CD14-positive monocyte (primary cell): ENCODE results near the gene LRRC52. TPM values are rescaled to one million over a fixed set of nuclear protein-coding genes. Genes with fewer than 3 reads are reported as not detected.
A peak's percentile ranks its signal among the peaks of the same experiment; 100 is the strongest.

Experiments used
- DNase-seq, 3 donors: peaks; one replicate each; pipeline ENCODE4 v3.0.0-alpha.2; 2011 to 2022
- H2AFZ ChIP-seq: 2 replicates; pipeline ENCODE4 v1.6.0; 2012; ENCODE audit warnings: mild to moderate bottlenecking, low read depth, low read length, inconsistent platforms; ENCODE audit not compliant: insufficient read depth, poor library complexity, severe bottlenecking
- H3K27ac ChIP-seq, 2 donors: 1 replicate in 1 of 2; 2 replicates in 1 of 2; pipeline ENCODE4 v1.5.1; 2012 to 2013; ENCODE audit warnings: low read length in 2 of 2, control low read depth in 1 of 2, inconsistent platforms in 1 of 2, low read depth in 1 of 2, mild to moderate bottlenecking in 1 of 2
- H3K27me3 ChIP-seq, 2 donors: one replicate each; pipeline versions ENCODE4 v1.6.0 to v1.6.1; 2011 to 2013; ENCODE audit warnings: low read length in 2 of 2; ENCODE audit not compliant: control insufficient read depth in 2 of 2, insufficient read depth in 2 of 2
- H3K36me3 ChIP-seq, 2 donors: replicated peaks in 1 of 2; 1 replicate in 1 of 2; 2 replicates in 1 of 2; pipeline versions ENCODE4 v1.5.1 to v1.6.1; 2012 to 2013; ENCODE audit warnings: low read length in 2 of 2, control low read depth in 1 of 2, inconsistent platforms in 1 of 2, mild to moderate bottlenecking in 1 of 2; ENCODE audit not compliant: insufficient read depth in 2 of 2, control insufficient read depth in 1 of 2
- H3K4me1 ChIP-seq, 2 donors: 1 replicate in 1 of 2; 2 replicates in 1 of 2; pipeline versions ENCODE4 v1.5.1 to v1.6.1; 2012 to 2013; ENCODE audit warnings: low read length in 2 of 2, control low read depth in 1 of 2, inconsistent platforms in 1 of 2, mild to moderate bottlenecking in 1 of 2, moderate library complexity in 1 of 2; ENCODE audit not compliant: insufficient read depth in 2 of 2, control insufficient read depth in 1 of 2
- H3K4me2 ChIP-seq: replicated peaks from 2 replicates; pipeline ENCODE3; 2012; ENCODE audit warnings: low read length, moderate library complexity, mild to moderate bottlenecking; ENCODE audit not compliant: poor library complexity, severe bottlenecking; ENCODE audit errors: extremely low read depth
- H3K4me3 ChIP-seq, 3 experiments: fragments of 200-600 bp in 1 of 3; sonication (generic) in 1 of 3; replicated peaks in 1 of 3; 1 replicate in 2 of 3; 2 replicates in 1 of 3; pipeline ENCODE4 v1.5.1; 2011 to 2013; ENCODE audit warnings: low read length in 3 of 3, mild to moderate bottlenecking in 3 of 3, control low read depth in 2 of 3, low read depth in 2 of 3, inconsistent platforms in 1 of 3, moderate library complexity in 1 of 3
- H3K79me2 ChIP-seq: 2 replicates; pipeline ENCODE4 v1.6.0; 2012; ENCODE audit warnings: mild to moderate bottlenecking, control low read depth, inconsistent platforms, low read length, moderate library complexity; ENCODE audit not compliant: insufficient read depth
- H3K9ac ChIP-seq: 2 replicates; pipeline ENCODE4 v1.6.0; 2017; ENCODE audit warnings: low read length, mild to moderate bottlenecking; ENCODE audit not compliant: insufficient read depth, poor library complexity, severe bottlenecking
- H3K9me3 ChIP-seq, 2 donors: replicated peaks in 1 of 2; 1 replicate in 1 of 2; 2 replicates in 1 of 2; pipeline versions ENCODE4 v1.5.1 to v1.6.1; 2012 to 2013; ENCODE audit warnings: low read length in 2 of 2, control low read depth in 1 of 2; ENCODE audit not compliant: control insufficient read depth in 1 of 2, insufficient read depth in 1 of 2
- H4K20me1 ChIP-seq: 2 replicates; pipeline ENCODE4 v1.6.0; 2012; ENCODE audit warnings: mild to moderate bottlenecking, low read length, control low read depth, moderate library complexity; ENCODE audit not compliant: insufficient read depth
- H3K27ac Mint-ChIP-seq, 7 donors: one replicate each; pipeline ENCODE4 v1.8.0; 2020; ENCODE audit warnings: mild to moderate bottlenecking in 7 of 7, mixed read lengths in 7 of 7, moderate library complexity in 6 of 7, inconsistent platforms in 2 of 7
- H3K27me3 Mint-ChIP-seq, 3 donors: one replicate each; pipeline ENCODE4 v1.8.0; 2021 to 2022; ENCODE audit warnings: low read depth in 3 of 3, mild to moderate bottlenecking in 3 of 3, mixed read lengths in 3 of 3, moderate library complexity in 3 of 3, inconsistent platforms in 1 of 3
- H3K36me3 Mint-ChIP-seq, 2 donors: one replicate each; pipeline ENCODE4 v1.8.0; 2020; ENCODE audit warnings: mixed read lengths in 2 of 2, inconsistent platforms in 1 of 2, mild to moderate bottlenecking in 1 of 2
- H3K4me1 Mint-ChIP-seq: one replicate; pipeline ENCODE4 v1.8.0; 2020; ENCODE audit warnings: mild to moderate bottlenecking, mixed read lengths
- H3K4me3 Mint-ChIP-seq, 2 donors: one replicate each; pipeline ENCODE4 v1.8.0; 2020; ENCODE audit warnings: mild to moderate bottlenecking in 2 of 2, mixed read lengths in 2 of 2, moderate library complexity in 1 of 2
- H3K9me3 Mint-ChIP-seq, 7 donors: one replicate each; pipeline ENCODE4 v1.8.0; 2020 to 2022; ENCODE audit warnings: mixed read lengths in 7 of 7, mild to moderate bottlenecking in 6 of 7, moderate library complexity in 6 of 7, inconsistent platforms in 2 of 7
- CTCF ChIP-seq: fragments of 200-600 bp; IDR thresholded peaks from one replicate; pipeline ENCODE4 v1.8.0; 2022; ENCODE audit warnings: antibody characterized with exemption, mild to moderate bottlenecking
- WGBS: methylation state at CpG from one replicate; pipeline ENCODE4 v1.1.5; 2013; ENCODE audit warnings: missing lambda C conversion rate; ENCODE audit not compliant: insufficient coverage; 5-methylcytosine and 5-hydroxymethylcytosine counted together
- intact Hi-C, 2 donors: fragments of 100-400 bp; cut with micrococcal nuclease; formaldehyde crosslinking; loops; one replicate each; pipeline versions ENCODE4 v1.15.0 to v1.15.1; 2023
- polyA plus RNA-seq, 3 donors: library from polyadenylated mRNA; depleted of rRNA in 1 of 3; unstranded in 2 of 3; stranded (reverse) in 1 of 3; fragments of 300-500 nt in 2 of 3; fragments of >200 nt in 1 of 3; fragmentation: Illumina TruSeq in 2 of 3; gene quantifications; 1 replicate in 2 of 3; 2 replicates in 1 of 3; pipeline ENCODE4 v1.2.3, GENCODE V29; 2012 to 2021

LRRC52 gene
- polyA plus RNA-seq, 3 donors: not detected

GRCh38 chr1:165563551-165563950, 19.8 kb downstream of the LRRC52 start:
- Histone ChIP-seq H3K27me3 (peaks cover 6 to 25% of the 10 kb centered on the region in 2 donors), H3K9me3 (no peaks in the 10 kb centered on the region), H4K20me1 (no peaks in the 10 kb centered on the region), H3K79me2 (no peaks in the 10 kb centered on the region), H3K4me2 (no peak overlapping the region), H2AFZ (no peak overlapping the region), H3K36me3 (no peaks in the 10 kb centered on the region), H3K4me1 (no peaks in the 10 kb centered on the region), H3K27ac (no peak overlapping the region), H3K9ac (no peak overlapping the region), H3K4me3 (no peak overlapping the region)
- Mint-ChIP-seq H3K27me3 (peaks cover 22 to 33% (median 25%) of the 10 kb centered on the region in 3 donors), H3K27ac (no peak overlapping the region), H3K4me3 (no peak overlapping the region), H3K4me1 (no peaks in the 10 kb centered on the region), H3K36me3 (no peaks in the 10 kb centered on the region), H3K9me3 (peaks cover 0 to 1% (median 0%) of the 10 kb centered on the region in 7 donors)
- no peak for DNase-seq
- intact Hi-C loops: no loop called here
- no peak for TF ChIP-seq CTCF
- 97% methylated on average over 11 of the region's 15 CpGs for WGBS

- TF ChIP-seq CTCF: no peak
- Histone ChIP-seq H3K36me3 (no peaks in the 10 kb centered on the region), H3K9me3 (no peaks in the 10 kb centered on the region), H3K9ac (no peak overlapping the region), H3K4me3 (no peak overlapping the region), H2AFZ (no peak overlapping the region), H3K4me2 (no peak overlapping the region), H3K27ac (no peak overlapping the region), H3K4me1 (no peaks in the 10 kb centered on the region), H4K20me1 (no peaks in the 10 kb centered on the region), H3K79me2 (no peaks in the 10 kb centered on the region), H3K27me3 (peaks cover 6 to 22% of the 10 kb centered on the region in 2 donors)
- WGBS: 73% methylated on average over 3 of the region's 4 CpGs
- Mint-ChIP-seq H3K4me3 (no peak overlapping the region), H3K27ac (peak overlapping the region in 1 of 7 donors; percentile 12), H3K4me1 (no peaks in the 10 kb centered on the region), H3K9me3 (peaks cover 0 to 1% (median 0%) of the 10 kb centered on the region in 7 donors), H3K36me3 (no peaks in the 10 kb centered on the region), H3K27me3 (peaks cover 25 to 37% (median 26%) of the 10 kb centered on the region in 3 donors)
- no peak for DNase-seq
- intact Hi-C loops: no loop called here
Observed at GRCh38 chr1:165564561-165564960, 20.8 kb downstream of the LRRC52 start.
